GM12864 (cell line): Measurements from ENCODE around the gene CTAG1B.

Source experiments
- DNase-seq: peaks from one replicate; pipeline ENCODE4 v3.0.0-alpha.2; 2011; ENCODE audit warnings: low read depth
- H3K4me3 ChIP-seq: 2 replicates; pipeline ENCODE4 v1.5.1; 2011; ENCODE audit warnings: mild to moderate bottlenecking, low read depth, low read length, control low read depth
- TF ChIP-seq, protein P1 (sequence below): IDR thresholded peaks from 2 replicates; pipeline ENCODE4 v1.5.1; 2011; ENCODE audit warnings: low read depth, mild to moderate bottlenecking, moderate library complexity, low read length, control low read depth, inconsistent platforms; ENCODE audit errors: missing control alignments

CTAG1B gene

DNA sequence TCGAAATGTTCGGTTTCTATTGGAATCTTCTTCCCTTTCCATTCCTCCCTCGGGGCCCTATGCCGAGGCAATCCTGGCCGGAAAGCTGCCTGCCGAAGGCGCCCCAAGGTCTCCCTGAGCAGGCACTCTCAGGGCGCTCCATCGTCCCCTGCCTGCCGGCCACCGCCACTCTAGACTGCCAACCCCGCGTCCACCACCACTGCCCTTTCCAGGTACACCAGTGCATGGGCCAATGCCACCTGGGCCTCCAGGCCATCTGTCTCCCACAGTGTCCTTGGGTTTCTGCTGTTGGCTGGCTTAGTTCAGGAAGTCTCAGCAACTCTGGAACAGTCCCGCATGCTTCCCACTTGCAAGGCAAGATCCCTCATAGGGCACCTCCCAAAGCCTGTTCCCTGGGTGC is 19.6 kb downstream of the CTAG1B start:
- TF ChIP-seq, protein P1, sequence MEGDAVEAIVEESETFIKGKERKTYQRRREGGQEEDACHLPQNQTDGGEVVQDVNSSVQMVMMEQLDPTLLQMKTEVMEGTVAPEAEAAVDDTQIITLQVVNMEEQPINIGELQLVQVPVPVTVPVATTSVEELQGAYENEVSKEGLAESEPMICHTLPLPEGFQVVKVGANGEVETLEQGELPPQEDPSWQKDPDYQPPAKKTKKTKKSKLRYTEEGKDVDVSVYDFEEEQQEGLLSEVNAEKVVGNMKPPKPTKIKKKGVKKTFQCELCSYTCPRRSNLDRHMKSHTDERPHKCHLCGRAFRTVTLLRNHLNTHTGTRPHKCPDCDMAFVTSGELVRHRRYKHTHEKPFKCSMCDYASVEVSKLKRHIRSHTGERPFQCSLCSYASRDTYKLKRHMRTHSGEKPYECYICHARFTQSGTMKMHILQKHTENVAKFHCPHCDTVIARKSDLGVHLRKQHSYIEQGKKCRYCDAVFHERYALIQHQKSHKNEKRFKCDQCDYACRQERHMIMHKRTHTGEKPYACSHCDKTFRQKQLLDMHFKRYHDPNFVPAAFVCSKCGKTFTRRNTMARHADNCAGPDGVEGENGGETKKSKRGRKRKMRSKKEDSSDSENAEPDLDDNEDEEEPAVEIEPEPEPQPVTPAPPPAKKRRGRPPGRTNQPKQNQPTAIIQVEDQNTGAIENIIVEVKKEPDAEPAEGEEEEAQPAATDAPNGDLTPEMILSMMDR, result no peak

DNA sequence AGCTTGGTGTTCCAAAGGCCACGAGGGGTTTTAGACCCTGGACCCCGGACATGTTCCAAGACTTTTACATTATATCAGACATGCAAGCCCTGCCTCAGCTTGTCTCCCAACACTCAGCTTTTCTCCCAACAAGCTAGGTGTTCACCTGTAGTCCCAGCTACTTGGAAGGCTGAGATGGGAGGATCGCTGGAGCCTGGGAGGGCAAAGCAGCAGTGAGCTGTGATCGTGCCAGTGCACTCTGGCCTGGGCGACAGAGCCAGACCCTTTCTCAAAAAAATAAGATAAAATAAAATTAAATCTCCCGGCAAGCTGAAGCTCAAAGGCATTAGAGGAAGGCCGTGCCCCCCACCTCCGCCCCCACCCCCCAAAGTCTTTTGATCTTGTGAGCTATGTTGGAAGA is 20.4 kb downstream of the CTAG1B start:
- no peak overlapping the region for H3K4me3 ChIP-seq
- TF ChIP-seq, protein P1, result no peak
- DNase-seq, result no peak

More for the DNA sequence above, 19.6 kb downstream of the CTAG1B start:
- DNase-seq, result no peak
- no peak overlapping the region for H3K4me3 ChIP-seq

DNA sequence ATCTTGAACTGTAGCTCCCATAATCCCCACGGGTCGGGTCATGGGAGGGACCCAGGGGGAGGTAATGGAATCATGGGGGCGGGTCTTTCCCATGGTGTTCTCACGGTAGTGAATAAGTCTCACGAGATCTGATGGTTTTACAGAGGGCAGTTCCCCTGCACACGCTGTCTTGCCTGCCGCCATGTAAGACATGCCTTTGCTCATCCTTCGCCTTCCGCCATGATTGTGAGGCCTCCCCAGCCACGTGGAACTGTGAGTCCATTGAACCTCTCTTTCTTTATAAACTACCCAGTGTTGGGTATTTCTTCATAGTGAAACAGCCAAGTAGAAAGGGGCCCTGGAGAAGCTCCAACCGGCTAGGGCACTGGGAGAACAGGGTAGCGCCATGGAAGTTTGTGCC is 21.9 kb downstream of the CTAG1B start:
- TF ChIP-seq, protein P1, result no peak
- no peak for DNase-seq
- H3K4me3 ChIP-seq, result no peak overlapping the region

DNA sequence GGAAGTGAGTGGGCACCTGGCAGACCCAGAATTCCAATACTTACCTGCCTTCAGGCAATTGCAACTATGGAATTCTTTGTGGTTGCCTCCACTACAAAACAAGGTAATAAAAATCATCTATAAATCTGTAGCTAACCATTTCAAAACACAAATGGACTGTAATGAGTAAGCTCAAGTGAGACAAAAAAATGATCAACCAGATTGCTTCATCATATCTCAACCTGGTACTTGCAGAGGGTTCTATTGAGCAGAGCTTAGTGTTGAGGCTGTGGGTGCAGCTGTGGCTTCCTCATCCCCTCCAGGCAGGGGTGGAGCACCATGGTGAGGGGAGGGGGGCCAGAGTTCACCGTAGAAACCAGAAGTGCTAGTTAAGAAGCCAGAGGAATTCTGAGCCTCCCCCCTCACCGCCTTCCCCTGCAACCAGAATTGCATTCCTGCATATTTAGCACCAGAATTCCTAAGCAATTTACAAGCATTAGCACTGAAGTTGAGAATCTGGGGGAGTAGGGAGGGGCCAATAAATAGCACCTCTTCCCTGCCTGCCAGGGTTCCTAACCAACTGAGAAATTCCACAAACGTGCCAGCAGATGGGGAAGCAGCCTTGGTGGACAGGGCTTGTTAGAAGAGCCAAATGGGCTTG is 22.7 kb downstream of the CTAG1B start:
- DNase-seq, result no peak
- TF ChIP-seq, protein P1, result no peak
- no peak overlapping the region for H3K4me3 ChIP-seq

DNA sequence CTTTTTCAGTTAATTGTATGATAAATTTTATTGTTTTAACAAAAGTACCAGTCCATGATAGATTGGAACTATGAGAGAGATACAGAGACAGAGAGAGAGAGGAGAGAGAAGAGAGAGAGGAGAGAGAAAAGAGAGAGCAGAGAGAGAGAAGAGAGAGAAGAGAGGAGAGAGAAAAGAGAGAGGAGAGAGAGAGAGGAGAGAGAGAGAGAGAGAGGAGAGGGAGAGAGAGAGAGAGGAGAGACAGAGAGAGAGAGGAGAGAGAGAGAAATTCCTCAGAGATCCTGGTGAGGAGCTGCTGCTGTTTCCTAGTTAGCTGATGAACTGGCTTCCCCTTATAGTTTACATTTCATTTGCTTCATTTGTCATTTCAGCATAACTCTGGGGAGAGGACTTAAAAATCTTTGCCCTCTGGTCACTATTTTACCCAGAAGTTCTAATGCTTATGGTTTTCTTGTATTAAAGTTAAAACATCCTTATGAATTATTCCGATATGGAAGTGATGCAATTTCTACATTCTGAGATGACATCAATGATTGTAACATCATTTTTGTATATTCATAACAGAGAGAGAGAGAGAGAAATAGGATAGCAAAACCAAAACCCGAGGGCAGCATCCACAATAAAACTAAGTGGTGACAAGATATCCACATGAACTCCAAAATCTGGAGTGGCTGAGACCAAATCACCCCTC is 23.4 kb downstream of the CTAG1B start:
- TF ChIP-seq, protein P1, result no peak
- no peak overlapping the region for H3K4me3 ChIP-seq
- DNase-seq, result no peak

DNA sequence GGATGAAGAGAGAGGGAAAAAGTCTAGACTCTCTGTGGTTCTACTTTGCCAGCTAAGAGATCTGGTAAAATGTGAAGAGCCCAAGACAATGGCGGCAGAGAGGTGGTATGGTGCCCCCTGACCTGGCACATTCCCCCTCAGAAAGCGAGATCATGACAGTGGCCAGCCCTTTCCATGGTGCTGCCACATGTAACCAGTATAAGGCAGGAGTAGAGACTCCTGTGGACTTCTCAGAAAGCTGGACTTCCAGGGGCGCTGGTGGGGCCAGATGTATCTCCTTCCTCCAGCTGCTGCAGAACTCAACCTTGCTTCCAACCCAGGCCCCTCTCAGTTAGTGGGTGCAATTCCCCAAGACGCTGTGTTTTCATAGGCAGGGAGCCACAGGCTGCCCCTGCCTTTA is 24.6 kb downstream of the CTAG1B start:
- H3K4me3 ChIP-seq, result no peak overlapping the region
- TF ChIP-seq, protein P1, result no peak
- no peak for DNase-seq

DNA sequence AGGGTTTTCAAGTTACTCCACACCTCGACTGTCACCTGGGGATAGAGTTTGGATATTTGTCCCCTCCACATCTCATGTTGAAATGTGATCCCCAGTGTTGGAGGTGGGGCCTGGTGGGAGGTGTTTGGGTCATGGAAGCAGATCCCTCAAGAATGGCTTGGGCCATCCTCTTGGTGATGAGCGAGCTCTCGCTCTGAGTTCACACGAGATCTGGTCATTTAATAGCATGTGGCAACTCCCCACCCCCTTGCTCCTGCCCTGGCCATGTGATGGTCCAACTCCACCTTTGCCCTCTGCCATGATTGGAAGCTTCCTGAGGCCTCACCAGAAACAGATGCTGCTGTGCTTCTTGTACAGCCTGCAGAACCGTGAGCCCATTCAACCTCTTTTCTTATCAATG is 25.9 kb downstream of the CTAG1B start:
- no peak overlapping the region for H3K4me3 ChIP-seq
- TF ChIP-seq, protein P1, result no peak
- DNase-seq, result no peak
